WTC11 (cell line): ENCODE measurements around the gene FBH1. TPM values are rescaled to one million over a fixed set of nuclear protein-coding genes. Genes with fewer than 3 reads are reported as not detected.

Experiments
- ATAC-seq: fragments of 200-7000 bp; cut with Tn5 transposase; 2 replicates; pipeline ENCODE4 v1.10.0; 2021; ENCODE audit warnings: mild to moderate bottlenecking, moderate library complexity
- CTCF ChIA-PET: fragments of 300-600 bp; sonication (Branson Sonifier 250); formaldehyde crosslinking; loops from one replicate; lab custom pipeline; 2021; ENCODE audit warnings: antibody characterized with exemption; lab: Charles Lee
- POLR2A ChIA-PET: fragments of 350-600 bp; sonication (Branson Sonifier 250); formaldehyde crosslinking; loops from one replicate; lab custom pipeline; 2021; ENCODE audit warnings: antibody characterized with exemption; lab: Charles Lee
- DNase-seq: peaks from one replicate; pipeline ENCODE4 v3.0.0; 2021; ENCODE audit warnings: low spot score
- H3K27ac Mint-ChIP-seq: 2 replicates; pipeline ENCODE4 v1.8.0; 2021; ENCODE audit warnings: mixed read lengths
- H3K27me3 Mint-ChIP-seq: 2 replicates; pipeline ENCODE4 v1.8.0; 2021; ENCODE audit warnings: low read depth, mild to moderate bottlenecking, moderate library complexity, mixed read lengths
- H3K36me3 Mint-ChIP-seq: 2 replicates; pipeline ENCODE4 v1.8.0; 2021; ENCODE audit warnings: mixed read lengths
- H3K4me1 Mint-ChIP-seq: 2 replicates; pipeline ENCODE4 v1.8.0; 2022; ENCODE audit warnings: mixed read lengths
- H3K4me3 Mint-ChIP-seq: 2 replicates; pipeline ENCODE4 v1.8.0; 2021; ENCODE audit warnings: mild to moderate bottlenecking, moderate library complexity, mixed read lengths
- H3K9me3 Mint-ChIP-seq: 2 replicates; pipeline ENCODE4 v1.8.0; 2021; ENCODE audit warnings: mixed read lengths
- ETV6 ChIP-seq: sonication (generic); formaldehyde crosslinking; IDR thresholded peaks from 2 replicates; pipeline ENCODE4 v1.8.1; 2022; ENCODE audit warnings: mild to moderate bottlenecking, missing genetic modification reagents
- FOXJ3 ChIP-seq: sonication (generic); formaldehyde crosslinking; IDR thresholded peaks from 2 replicates; pipeline ENCODE4 v1.9.0; 2021; ENCODE audit warnings: missing genetic modification reagents, mild to moderate bottlenecking, borderline replicate concordance
- FOXK1 ChIP-seq: sonication (generic); formaldehyde crosslinking; IDR thresholded peaks from 2 replicates; pipeline ENCODE4 v1.8.0; 2022; ENCODE audit warnings: mild to moderate bottlenecking, moderate library complexity, missing genetic modification reagents
- GRHL2 ChIP-seq: fragments of 250-450 bp; sonication (Bioruptor Pico); IDR thresholded peaks from 2 replicates; pipeline ENCODE4 v1.8.0; 2022; ENCODE audit warnings: mild to moderate bottlenecking, moderate library complexity; ENCODE audit not compliant: insufficient replicate concordance, severe bottlenecking
- MLX ChIP-seq: sonication (generic); formaldehyde crosslinking; IDR thresholded peaks from 2 replicates; pipeline ENCODE4 v1.8.1; 2023; ENCODE audit warnings: mild to moderate bottlenecking, missing genetic modification reagents, moderate library complexity
- NFATC4 ChIP-seq: fragments of 250-450 bp; sonication (Bioruptor Pico); IDR thresholded peaks from 2 replicates; pipeline ENCODE4 v1.9.0; 2021; ENCODE audit warnings: mild to moderate bottlenecking
- RELA ChIP-seq: sonication (generic); formaldehyde crosslinking; IDR thresholded peaks from 2 replicates; pipeline ENCODE4 v1.8.1; 2022; ENCODE audit warnings: missing genetic modification reagents, mild to moderate bottlenecking, borderline replicate concordance
- SMAD3 ChIP-seq: sonication (generic); formaldehyde crosslinking; IDR thresholded peaks from 2 replicates; pipeline ENCODE4 v1.8.0; 2022; ENCODE audit warnings: missing genetic modification reagents, mild to moderate bottlenecking, borderline replicate concordance
- SMAD4 ChIP-seq: sonication (generic); formaldehyde crosslinking; IDR thresholded peaks from 2 replicates; pipeline ENCODE4 v1.8.0; 2022; ENCODE audit warnings: mild to moderate bottlenecking, missing genetic modification reagents
- ZNF121 ChIP-seq: sonication (generic); formaldehyde crosslinking; IDR thresholded peaks from 2 replicates; pipeline ENCODE4 v1.8.0; 2023; ENCODE audit warnings: missing genetic modification reagents
- ZNF317 ChIP-seq: sonication (generic); formaldehyde crosslinking; IDR thresholded peaks from 2 replicates; pipeline ENCODE4 v1.8.1; 2023; ENCODE audit warnings: low read depth, mild to moderate bottlenecking, moderate library complexity, missing genetic modification reagents, borderline replicate concordance
- total RNA-seq: library from RNA; stranded (reverse); gene quantifications from 3 replicates; pipeline ENCODE4 v1.2.3, GENCODE V29; 2021
- TF ChIP-seq, protein P1 (sequence below): fragments of 250-450 bp; sonication (Bioruptor Pico); conservative IDR thresholded peaks from 2 replicates; pipeline ENCODE4 v1.9.0; 2021; ENCODE audit warnings: mild to moderate bottlenecking
- TF ChIP-seq, protein P2 (sequence below): fragments of 200-600 bp; IDR thresholded peaks from 2 replicates; pipeline ENCODE4 v1.8.0; 2022; ENCODE audit warnings: antibody characterized with exemption
- TF ChIP-seq, protein P3 (sequence below): sonication (generic); formaldehyde crosslinking; IDR thresholded peaks from 2 replicates; pipeline ENCODE4 v1.8.1; 2023; ENCODE audit warnings: mild to moderate bottlenecking, missing genetic modification reagents, borderline replicate concordance
- TF ChIP-seq, protein P4 (sequence below): sonication (generic); formaldehyde crosslinking; IDR thresholded peaks from 2 replicates; pipeline ENCODE4 v1.8.1; 2023; ENCODE audit warnings: mild to moderate bottlenecking, missing genetic modification reagents
- TF ChIP-seq, protein P5 (sequence below): sonication (generic); formaldehyde crosslinking; IDR thresholded peaks from 2 replicates; pipeline ENCODE4 v1.8.1; 2023; ENCODE audit warnings: mild to moderate bottlenecking, missing genetic modification reagents

FBH1 gene
- total RNA-seq, 1 experiment from 2014 or later = 66.8 TPM

GRCh38 chr10:5893321-5893720 lies 3.3 kb downstream of the FBH1 start (continued):
- no peak for TF ChIP-seq MLX (CRISPR knock-in tag)
- no peak for TF ChIP-seq SMAD3 (CRISPR knock-in tag)
- no peak for TF ChIP-seq RELA

DNA sequence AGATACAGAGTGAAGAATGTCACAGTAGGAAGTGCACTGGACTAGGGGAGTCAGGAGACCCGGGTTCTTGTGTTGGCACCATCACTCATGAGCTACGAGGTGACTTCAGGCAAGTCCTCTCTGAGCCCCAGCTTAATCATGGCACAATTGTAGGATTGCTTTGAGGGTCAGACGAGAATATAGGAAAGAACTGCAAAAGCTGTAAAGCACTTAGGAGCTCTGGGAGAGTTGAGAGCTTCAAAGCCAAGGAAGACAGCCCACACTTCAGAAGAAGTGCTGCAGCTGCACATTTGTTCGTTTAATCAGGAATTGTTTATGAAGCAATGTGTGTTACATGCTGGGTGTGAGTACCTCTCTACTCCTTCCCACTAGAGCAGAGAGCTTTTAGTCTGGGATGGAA lies 4.4 kb downstream of the FBH1 start:
- peaks cover 18% of the 10 kb centered on the region for H3K4me1 Mint-ChIP-seq
- no peak for DNase-seq
- ATAC-seq = no peak
- H3K4me3 Mint-ChIP-seq = no peak overlapping the region
- TF ChIP-seq FOXJ3 (no peak), MLX (CRISPR knock-in tag) (no peak), GRHL2 (CRISPR knock-in tag) (no peak), FOXK1 (CRISPR knock-in tag) (no peak), SMAD4 (CRISPR knock-in tag) (no peak), ZNF317 (no peak), ETV6 (CRISPR knock-in tag) (no peak), NFATC4 (CRISPR knock-in tag) (no peak), ZNF121 (no peak)
- TF ChIP-seq, protein P1, sequence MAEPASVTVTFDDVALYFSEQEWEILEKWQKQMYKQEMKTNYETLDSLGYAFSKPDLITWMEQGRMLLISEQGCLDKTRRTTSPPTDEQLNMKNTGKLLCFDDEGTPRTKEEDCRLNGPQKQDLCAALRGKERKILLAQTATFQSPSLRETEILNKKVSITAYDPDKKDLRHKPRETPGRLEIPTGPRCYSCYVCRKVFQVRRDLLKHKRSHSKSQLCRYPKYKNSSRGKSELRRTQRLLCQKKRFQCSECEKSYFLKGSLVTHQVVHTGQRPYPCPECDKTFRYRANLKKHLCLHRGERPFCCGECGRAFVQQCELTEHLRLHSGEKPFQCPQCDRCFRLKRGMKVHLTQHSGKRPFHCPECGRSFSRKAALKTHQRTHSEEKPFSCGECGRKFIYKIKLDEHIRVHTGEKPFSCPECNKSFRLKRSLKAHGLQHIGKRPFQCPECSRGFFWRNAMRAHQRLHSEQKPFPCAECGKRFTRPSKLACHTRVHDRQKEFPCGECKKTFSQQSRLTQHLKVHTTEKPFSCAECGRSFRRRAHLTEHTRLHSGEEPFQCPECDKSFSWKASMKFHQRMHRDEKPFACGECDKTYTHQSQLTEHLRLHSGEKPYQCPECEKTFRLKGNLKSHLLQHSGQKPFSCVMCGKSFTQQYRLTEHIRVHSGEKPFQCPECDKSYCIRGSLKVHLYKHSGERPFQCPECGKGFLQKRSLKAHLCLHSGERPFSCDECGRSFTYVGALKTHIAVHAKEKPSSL (CRISPR knock-in tag) = no peak
- TF ChIP-seq, protein P2, sequence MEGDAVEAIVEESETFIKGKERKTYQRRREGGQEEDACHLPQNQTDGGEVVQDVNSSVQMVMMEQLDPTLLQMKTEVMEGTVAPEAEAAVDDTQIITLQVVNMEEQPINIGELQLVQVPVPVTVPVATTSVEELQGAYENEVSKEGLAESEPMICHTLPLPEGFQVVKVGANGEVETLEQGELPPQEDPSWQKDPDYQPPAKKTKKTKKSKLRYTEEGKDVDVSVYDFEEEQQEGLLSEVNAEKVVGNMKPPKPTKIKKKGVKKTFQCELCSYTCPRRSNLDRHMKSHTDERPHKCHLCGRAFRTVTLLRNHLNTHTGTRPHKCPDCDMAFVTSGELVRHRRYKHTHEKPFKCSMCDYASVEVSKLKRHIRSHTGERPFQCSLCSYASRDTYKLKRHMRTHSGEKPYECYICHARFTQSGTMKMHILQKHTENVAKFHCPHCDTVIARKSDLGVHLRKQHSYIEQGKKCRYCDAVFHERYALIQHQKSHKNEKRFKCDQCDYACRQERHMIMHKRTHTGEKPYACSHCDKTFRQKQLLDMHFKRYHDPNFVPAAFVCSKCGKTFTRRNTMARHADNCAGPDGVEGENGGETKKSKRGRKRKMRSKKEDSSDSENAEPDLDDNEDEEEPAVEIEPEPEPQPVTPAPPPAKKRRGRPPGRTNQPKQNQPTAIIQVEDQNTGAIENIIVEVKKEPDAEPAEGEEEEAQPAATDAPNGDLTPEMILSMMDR = no peak
- TF ChIP-seq, protein P3, sequence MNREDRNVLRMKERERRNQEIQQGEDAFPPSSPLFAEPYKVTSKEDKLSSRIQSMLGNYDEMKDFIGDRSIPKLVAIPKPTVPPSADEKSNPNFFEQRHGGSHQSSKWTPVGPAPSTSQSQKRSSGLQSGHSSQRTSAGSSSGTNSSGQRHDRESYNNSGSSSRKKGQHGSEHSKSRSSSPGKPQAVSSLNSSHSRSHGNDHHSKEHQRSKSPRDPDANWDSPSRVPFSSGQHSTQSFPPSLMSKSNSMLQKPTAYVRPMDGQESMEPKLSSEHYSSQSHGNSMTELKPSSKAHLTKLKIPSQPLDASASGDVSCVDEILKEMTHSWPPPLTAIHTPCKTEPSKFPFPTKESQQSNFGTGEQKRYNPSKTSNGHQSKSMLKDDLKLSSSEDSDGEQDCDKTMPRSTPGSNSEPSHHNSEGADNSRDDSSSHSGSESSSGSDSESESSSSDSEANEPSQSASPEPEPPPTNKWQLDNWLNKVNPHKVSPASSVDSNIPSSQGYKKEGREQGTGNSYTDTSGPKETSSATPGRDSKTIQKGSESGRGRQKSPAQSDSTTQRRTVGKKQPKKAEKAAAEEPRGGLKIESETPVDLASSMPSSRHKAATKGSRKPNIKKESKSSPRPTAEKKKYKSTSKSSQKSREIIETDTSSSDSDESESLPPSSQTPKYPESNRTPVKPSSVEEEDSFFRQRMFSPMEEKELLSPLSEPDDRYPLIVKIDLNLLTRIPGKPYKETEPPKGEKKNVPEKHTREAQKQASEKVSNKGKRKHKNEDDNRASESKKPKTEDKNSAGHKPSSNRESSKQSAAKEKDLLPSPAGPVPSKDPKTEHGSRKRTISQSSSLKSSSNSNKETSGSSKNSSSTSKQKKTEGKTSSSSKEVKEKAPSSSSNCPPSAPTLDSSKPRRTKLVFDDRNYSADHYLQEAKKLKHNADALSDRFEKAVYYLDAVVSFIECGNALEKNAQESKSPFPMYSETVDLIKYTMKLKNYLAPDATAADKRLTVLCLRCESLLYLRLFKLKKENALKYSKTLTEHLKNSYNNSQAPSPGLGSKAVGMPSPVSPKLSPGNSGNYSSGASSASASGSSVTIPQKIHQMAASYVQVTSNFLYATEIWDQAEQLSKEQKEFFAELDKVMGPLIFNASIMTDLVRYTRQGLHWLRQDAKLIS (CRISPR knock-in tag) = no peak
- TF ChIP-seq, protein P4, sequence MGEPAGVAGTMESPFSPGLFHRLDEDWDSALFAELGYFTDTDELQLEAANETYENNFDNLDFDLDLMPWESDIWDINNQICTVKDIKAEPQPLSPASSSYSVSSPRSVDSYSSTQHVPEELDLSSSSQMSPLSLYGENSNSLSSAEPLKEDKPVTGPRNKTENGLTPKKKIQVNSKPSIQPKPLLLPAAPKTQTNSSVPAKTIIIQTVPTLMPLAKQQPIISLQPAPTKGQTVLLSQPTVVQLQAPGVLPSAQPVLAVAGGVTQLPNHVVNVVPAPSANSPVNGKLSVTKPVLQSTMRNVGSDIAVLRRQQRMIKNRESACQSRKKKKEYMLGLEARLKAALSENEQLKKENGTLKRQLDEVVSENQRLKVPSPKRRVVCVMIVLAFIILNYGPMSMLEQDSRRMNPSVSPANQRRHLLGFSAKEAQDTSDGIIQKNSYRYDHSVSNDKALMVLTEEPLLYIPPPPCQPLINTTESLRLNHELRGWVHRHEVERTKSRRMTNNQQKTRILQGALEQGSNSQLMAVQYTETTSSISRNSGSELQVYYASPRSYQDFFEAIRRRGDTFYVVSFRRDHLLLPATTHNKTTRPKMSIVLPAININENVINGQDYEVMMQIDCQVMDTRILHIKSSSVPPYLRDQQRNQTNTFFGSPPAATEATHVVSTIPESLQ (CRISPR knock-in tag) = no peak
- TF ChIP-seq, protein P5, sequence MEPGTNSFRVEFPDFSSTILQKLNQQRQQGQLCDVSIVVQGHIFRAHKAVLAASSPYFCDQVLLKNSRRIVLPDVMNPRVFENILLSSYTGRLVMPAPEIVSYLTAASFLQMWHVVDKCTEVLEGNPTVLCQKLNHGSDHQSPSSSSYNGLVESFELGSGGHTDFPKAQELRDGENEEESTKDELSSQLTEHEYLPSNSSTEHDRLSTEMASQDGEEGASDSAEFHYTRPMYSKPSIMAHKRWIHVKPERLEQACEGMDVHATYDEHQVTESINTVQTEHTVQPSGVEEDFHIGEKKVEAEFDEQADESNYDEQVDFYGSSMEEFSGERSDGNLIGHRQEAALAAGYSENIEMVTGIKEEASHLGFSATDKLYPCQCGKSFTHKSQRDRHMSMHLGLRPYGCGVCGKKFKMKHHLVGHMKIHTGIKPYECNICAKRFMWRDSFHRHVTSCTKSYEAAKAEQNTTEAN (CRISPR knock-in tag) = no peak
- ChIA-PET POLR2A (no interaction called here), CTCF (no interaction called here)
- H3K9me3 Mint-ChIP-seq = peaks cover 8% of the 10 kb centered on the region; the same call in 1 of the 2 replicates
- peaks cover 34% of the 10 kb centered on the region for H3K36me3 Mint-ChIP-seq
- no peak overlapping the region for H3K27ac Mint-ChIP-seq
- no peaks in the 10 kb centered on the region for H3K27me3 Mint-ChIP-seq
